Omental fat pad (tissue), 4 donors: ENCODE data around the gene GATAD2A. TPM values are rescaled to one million over a fixed set of nuclear protein-coding genes. Genes with fewer than 3 reads are reported as not detected.

Experiments used
- ATAC-seq: fragments of 150-250 bp; one replicate; pipeline ENCODE4 v1.9.1; 2016; ENCODE audit warnings: mild to moderate bottlenecking, moderate library complexity; ENCODE audit not compliant: low FRiP score
- DNase-seq: peaks from one replicate; pipeline ENCODE4 v3.0.0-alpha.2; 2019; ENCODE audit warnings: low spot score
- total RNA-seq, 4 donors: library from RNA; depleted of rRNA; stranded (reverse); fragments of >200 nt; gene quantifications; one replicate each; pipeline ENCODE4 v1.1.0, GENCODE V29; 2016
- TF ChIP-seq, protein P1 (sequence below), 3 donors: fragments of 450-650 bp; IDR thresholded peaks; one replicate each; pipeline ENCODE4 v1.5.1; 2016 to 2017; ENCODE audit warnings: antibody characterized with exemption in 3 of 3, mild to moderate bottlenecking in 3 of 3, moderate library complexity in 2 of 3

Gene GATAD2A
- total RNA-seq, 4 donors from 2014 or later = 25.9 to 80.3 (median 35.9) TPM

DNA sequence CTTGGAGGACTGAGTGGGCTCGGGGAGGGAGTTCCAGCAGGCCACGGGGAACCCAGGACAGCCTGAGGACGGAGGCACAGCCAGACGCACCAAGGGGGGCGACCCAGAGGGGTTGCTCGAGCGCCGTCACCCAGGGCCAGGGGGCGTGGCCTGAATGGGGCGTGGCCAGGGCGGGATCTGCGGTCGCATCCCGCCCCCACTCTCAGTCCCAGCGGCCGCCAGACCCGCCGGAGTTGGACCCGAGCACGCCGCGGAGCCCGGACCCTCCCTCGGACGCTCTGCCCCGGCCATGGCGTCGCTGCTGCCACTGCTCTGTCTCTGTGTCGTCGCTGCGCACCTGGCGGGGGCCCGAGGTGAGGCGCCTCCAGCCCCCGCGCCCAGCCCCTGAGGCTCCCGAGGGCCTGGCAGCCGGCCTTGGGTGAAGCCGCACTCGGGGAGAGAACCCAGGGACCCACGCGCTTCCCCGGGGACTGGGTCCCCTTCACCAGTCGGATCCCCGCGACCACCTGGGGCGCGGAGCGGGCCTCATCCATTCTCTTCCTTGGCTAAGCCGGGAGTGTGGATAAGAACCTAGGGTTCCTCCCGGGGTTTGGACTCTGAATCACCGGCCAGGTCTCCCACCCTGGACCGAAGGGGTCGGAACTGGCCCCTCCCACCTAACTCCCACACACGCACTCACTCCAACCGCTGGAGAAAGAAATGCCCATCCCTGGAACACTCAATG, 132.7 kb downstream of the GATAD2A start, which contains the start of gene CILP2:
Gene CILP2 (plus strand): TSS at position 205 of the 724 bp plus-strand sequence. CDS start 85 bp downstream, at position 290.
- TF ChIP-seq, protein P1, sequence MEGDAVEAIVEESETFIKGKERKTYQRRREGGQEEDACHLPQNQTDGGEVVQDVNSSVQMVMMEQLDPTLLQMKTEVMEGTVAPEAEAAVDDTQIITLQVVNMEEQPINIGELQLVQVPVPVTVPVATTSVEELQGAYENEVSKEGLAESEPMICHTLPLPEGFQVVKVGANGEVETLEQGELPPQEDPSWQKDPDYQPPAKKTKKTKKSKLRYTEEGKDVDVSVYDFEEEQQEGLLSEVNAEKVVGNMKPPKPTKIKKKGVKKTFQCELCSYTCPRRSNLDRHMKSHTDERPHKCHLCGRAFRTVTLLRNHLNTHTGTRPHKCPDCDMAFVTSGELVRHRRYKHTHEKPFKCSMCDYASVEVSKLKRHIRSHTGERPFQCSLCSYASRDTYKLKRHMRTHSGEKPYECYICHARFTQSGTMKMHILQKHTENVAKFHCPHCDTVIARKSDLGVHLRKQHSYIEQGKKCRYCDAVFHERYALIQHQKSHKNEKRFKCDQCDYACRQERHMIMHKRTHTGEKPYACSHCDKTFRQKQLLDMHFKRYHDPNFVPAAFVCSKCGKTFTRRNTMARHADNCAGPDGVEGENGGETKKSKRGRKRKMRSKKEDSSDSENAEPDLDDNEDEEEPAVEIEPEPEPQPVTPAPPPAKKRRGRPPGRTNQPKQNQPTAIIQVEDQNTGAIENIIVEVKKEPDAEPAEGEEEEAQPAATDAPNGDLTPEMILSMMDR (IDR thresholded peaks at IDR 0.05) = no peak
- DNase-seq (peak; percentile 44), ATAC-seq (peak; percentile 37)

DNA sequence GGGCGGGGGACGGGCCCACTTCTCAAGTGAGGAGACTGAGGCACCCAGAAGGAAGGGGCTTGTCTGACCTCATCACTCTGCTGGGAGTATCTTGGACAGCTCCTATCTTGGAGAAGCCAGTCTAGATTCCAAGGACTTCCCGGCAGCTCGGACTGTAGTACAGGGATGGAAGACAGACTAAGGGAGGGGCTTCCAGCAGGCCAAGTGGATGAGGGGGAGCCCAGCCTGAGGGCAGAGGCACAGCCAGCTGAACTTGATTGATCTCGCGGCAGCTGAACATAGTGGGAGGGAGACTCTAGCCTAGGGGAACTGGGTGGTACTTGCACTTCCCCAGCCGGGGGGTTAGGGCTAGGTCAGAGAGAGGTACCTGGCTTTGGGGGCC, 133.3 kb downstream of the GATAD2A start:
- ATAC-seq (no peak), DNase-seq (no peak)
- TF ChIP-seq, protein P1 (IDR thresholded peaks at IDR 0.05) = no peak

DNA sequence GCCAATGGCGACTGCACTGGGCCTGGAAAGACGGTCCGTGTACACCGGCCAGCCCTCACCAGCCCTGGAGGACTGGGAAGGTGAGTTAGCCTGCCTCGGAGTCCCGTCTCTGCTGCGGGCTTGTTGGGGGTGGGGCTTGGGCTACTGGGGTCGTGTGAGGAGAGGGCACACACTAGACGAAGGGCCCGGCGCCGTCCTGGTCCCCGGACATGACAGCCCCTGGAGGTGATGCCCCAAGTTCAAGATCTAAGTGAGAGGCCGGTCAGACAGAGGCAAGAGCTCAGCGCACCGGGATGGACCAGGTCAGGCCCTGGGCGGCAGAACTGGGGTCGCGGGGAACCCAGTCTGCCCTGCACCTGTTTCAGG, 134.2 kb downstream of the GATAD2A start:
- no peak for DNase-seq
- ATAC-seq = no peak
- TF ChIP-seq, protein P1 (IDR thresholded peaks at IDR 0.05) = no peak

DNA sequence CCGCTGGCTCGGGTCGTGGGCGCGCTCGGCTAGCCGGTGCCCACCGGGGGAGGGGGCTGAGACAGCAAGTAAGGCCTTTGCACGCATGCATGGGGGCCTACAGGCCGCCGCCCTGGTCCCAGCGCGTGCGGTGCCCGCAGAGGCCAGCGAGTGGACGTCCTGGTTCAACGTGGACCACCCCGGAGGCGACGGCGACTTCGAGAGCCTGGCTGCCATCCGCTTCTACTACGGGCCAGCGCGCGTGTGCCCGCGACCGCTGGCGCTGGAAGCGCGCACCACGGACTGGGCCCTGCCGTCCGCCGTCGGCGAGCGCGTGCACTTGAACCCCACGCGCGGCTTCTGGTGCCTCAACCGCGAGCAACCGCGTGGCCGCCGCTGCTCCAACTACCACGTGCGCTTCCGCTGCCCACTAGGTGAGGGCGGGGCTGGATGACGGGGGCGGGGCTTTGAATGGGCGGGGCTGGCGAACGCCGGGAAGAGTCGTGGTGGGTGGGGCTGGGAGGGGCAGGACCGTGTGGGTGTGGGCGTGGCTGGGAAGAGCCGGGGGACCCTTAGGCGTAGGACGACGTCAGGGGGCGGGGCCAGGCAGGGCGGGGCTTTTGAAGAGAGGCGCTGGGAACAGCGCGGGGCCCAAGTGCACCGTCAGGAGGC, 134.7 kb downstream of the GATAD2A start:
- TF ChIP-seq, protein P1 (IDR thresholded peaks at IDR 0.05) = no peak
- ATAC-seq (peak; percentile 26), DNase-seq (peak; percentile 36)

DNA sequence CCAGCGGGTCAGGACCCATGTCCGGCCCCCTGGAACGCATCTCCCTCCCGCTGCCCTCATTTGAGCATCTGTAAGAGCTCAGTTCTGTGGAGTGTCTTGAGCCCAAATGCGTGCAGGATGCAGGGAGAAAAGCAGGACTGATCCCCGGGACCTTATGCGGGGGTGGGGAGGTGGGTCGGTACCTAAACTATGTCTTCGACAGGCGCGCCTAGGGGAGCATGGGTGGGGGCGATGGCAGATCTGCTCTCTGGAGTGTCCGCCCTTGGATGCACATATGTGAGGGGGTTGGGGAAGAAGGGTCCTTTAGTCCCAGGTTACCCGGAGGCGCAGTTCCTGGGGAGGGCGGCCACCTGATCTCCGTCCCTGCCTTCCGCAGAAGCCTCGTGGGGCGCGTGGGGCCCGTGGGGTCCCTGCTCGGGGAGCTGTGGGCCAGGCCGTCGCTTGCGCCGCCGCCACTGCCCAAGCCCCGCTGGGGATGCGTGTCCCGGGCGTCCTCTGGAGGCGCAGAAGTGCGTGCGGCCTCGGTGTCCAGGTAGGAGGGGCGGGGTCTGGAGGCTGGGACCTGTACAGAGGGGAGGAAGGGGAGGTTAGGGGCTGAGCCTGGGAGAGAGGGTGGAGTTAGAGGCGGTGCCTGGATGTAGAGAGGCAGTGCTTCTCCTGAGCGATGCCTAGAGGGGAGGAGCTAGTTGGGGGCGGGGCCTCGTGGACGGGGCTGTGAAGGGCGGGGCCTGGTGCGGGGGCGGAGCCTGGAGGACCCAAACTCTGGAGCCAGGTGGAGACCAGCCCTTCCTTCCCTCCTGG, 135.4 kb downstream of the GATAD2A start:
- DNase-seq = peak; percentile 47
- ATAC-seq = peak; percentile 29

DNA sequence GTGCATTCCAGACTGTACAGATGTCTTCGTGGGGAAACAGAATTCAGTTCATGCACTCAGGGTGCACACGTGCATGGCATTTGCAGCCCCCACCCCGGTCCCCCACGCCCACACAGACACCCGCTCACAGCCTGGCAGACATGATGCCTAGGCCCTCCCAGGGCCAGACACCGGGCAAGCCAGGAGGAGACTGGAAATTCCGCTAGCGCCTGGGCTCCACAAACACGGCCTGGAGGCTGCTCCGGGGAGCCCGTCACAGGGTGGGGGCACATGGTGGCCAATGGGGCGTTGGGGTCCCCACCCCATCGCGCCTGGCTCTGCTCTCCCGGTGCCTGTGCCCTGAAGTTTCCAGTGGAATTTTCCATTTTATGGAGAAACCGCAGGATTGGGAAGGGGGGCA, 136.1 kb downstream of the GATAD2A start:
- DNase-seq (no peak), ATAC-seq (no peak)
- TF ChIP-seq, protein P1 (IDR thresholded peaks at IDR 0.05) = no peak

More for the DNA sequence above, 135.4 kb downstream of the GATAD2A start:
- TF ChIP-seq, protein P1 (IDR thresholded peaks at IDR 0.05) = no peak
